Activated naive CD4-positive, alpha-beta T cell treated with anti-CD3 and anti-CD28 coated beads, Interleukin-2, amount 10 ng/mL, durations not matched to agents 5 hours and 36 hours (primary cell): ENCODE data around the gene SLC5A6. TPM values are rescaled to one million over a fixed set of nuclear protein-coding genes. Genes with fewer than 3 reads are reported as not detected.

Source experiments
- total RNA-seq, 2 experiments: library from RNA; stranded (reverse); gene quantifications; one replicate each; pipeline ENCODE4 v1.2.3, GENCODE V29; 2021

Gene SLC5A6
- total RNA-seq, result 10 to 100 TPM; 19.7 to 21.1 TPM

DNA sequence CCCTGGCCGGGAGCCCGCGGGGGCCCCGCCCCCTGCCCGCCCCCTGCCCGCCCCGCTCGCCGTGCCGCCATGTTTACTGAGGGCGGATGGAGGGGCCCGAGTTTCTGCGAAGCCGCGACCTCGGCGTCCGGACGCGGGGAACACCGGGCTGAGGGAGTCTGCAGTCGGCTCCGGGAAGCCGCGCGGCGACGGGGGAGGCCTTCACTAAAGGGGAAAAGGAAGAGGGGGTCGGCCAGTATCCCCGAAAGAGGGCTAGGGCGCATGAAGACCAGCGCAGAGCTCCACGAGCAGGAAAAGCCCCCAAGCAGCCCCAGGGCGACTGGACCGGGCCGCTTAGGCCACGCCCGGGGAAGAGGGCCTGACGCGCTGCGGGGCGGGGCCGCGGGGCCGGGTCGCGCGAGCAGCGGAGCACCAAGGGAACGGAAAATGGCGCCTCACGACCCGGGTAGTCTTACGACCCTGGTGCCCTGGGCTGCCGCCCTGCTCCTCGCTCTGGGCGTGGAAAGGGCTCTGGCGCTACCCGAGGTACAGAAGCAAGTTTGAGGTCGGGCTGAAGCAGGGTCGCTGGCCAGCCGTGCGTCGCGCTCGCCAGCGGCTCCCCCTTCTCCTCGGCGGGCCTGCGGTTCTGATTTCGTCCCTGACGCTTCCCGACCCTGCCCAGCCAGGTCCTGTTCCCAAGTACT is at the start of gene SLC5A6, which contains the start of gene ATRAID:
Gene SLC5A6, minus strand, starts transcription at position 326 of the 683 bp plus-strand sequence. CDS start 4,618 bp downstream, outside the sequence.
Gene ATRAID, plus strand, starts transcription at position 99 of the 683 bp plus-strand sequence. Its CDS starts 328 bp downstream, at position 427.

GRCh38 chr2:27217173-27218121 is 5.4 kb upstream of the SLC5A6 start, which contains the start of gene CAD:
CAD (plus strand) TSS chr2:27217369; CDS start chr2:27217552, 183 bp downstream.

Other genes with a start within 250 kb of the SLC5A6 start
- gene MAPRE3, start 241.6 kb downstream of the SLC5A6 start, total RNA-seq, result 1 to 10 TPM; 1.6 to 1.8 TPM
- gene TMEM214, start 179.3 kb downstream of the SLC5A6 start, total RNA-seq, result 10 to 100 TPM; 69.5 to 69.7 TPM
- gene AGBL5, start 160.6 kb downstream of the SLC5A6 start, total RNA-seq, result 10 to 100 TPM; 16.0 to 17.1 TPM
- 100 to 1,000 TPM; 369 to 380 TPM for gene OST4, start 140.6 kb downstream of the SLC5A6 start, total RNA-seq
- 1 to 10 TPM; 1.0 to 1.1 TPM for gene EMILIN1, start 133.7 kb downstream of the SLC5A6 start, total RNA-seq
- 10 to 100 TPM; 10.1 to 11.1 TPM for gene KHK, start 125.5 kb downstream of the SLC5A6 start, total RNA-seq
- gene CGREF1, start 93.1 kb downstream of the SLC5A6 start, total RNA-seq, result 1 to 10 TPM; 1.4 to 1.5 TPM
- under 1 TPM in 1 of 2 experiments, not detected in 1; 0.51 TPM for gene ABHD1, start 88.5 kb downstream of the SLC5A6 start, total RNA-seq
- 10 to 100 TPM; 58.4 to 62.1 TPM for gene PREB, start 77.6 kb downstream of the SLC5A6 start, total RNA-seq
- not detected for gene PRR30, start 72.9 kb downstream of the SLC5A6 start, total RNA-seq
- gene TCF23, start 63.3 kb downstream of the SLC5A6 start, total RNA-seq, result not detected
- 10 to 100 TPM; 69.8 to 70.7 TPM for gene ATRAID, start 227 bp downstream of the SLC5A6 start, total RNA-seq
- gene CAD, start 5.1 kb upstream of the SLC5A6 start, total RNA-seq, result 10 to 100 TPM; 45.1 to 47.0 TPM
- gene SLC30A3, start 50.8 kb upstream of the SLC5A6 start, total RNA-seq, result under 1 TPM; 0.08 to 0.12 TPM
- not detected for gene DNAJC5G, start 63.2 kb upstream of the SLC5A6 start, total RNA-seq
- under 1 TPM in 1 of 2 experiments, not detected in 1; 0.12 TPM for gene TRIM54, start 70.2 kb upstream of the SLC5A6 start, total RNA-seq
- gene UCN, start 96.2 kb upstream of the SLC5A6 start, total RNA-seq, result 1 to 10 TPM; 3.4 to 3.6 TPM
- gene MPV17, start 110.8 kb upstream of the SLC5A6 start, total RNA-seq, result 10 to 100 TPM; 75.5 to 87.4 TPM
- gene GTF3C2, start 144.5 kb upstream of the SLC5A6 start, total RNA-seq, result 10 to 100 TPM; 53.6 to 56.8 TPM
- 10 to 100 TPM; 36.7 to 38.0 TPM for gene EIF2B4, start 158.1 kb upstream of the SLC5A6 start, total RNA-seq
- gene SNX17, start 158.3 kb upstream of the SLC5A6 start, total RNA-seq, result 100 to 1,000 TPM; 109 to 112 TPM
- 10 to 100 TPM; 17.3 to 20.1 TPM for gene ZNF513, start 168.5 kb upstream of the SLC5A6 start, total RNA-seq
- gene PPM1G, start 197.3 kb upstream of the SLC5A6 start, total RNA-seq, result 10 to 100 TPM; 98.2 to 98.3 TPM
- 10 to 100 TPM; 74.0 to 74.8 TPM for gene NRBP1, start 216.4 kb upstream of the SLC5A6 start, total RNA-seq
- gene KRTCAP3, start 230.1 kb upstream of the SLC5A6 start, total RNA-seq, result 1 to 10 TPM; 7.1 to 7.4 TPM